Smooth muscle cell (in vitro differentiated cells): Measurements from ENCODE around the gene FKBP2. TPM values are rescaled to one million over a fixed set of nuclear protein-coding genes. Genes with fewer than 3 reads are reported as not detected.

Source experiments
- DNase-seq: peaks from one replicate; lab custom pipeline; 2025; ENCODE audit not compliant: unreplicated experiment; lab: John Stamatoyannopoulos, UW
- H2AFZ ChIP-seq: fragments of 200-600 bp; sonication (generic); 2 replicates; pipeline ENCODE4 v1.6.0; 2016; ENCODE audit warnings: antibody characterized with exemption, low read depth, mild to moderate bottlenecking
- H3F3A ChIP-seq: fragments of 200-600 bp; sonication (generic); 2 replicates; pipeline ENCODE4 v1.6.0; 2017; ENCODE audit warnings: antibody characterized with exemption, low read depth
- H3K27ac ChIP-seq: fragments of 200-600 bp; sonication (generic); 2 replicates; pipeline ENCODE4 v1.5.1; 2016; ENCODE audit warnings: low read depth, mild to moderate bottlenecking
- H3K27me3 ChIP-seq: fragments of 200-600 bp; sonication (generic); 2 replicates; pipeline ENCODE4 v1.6.1; 2016; ENCODE audit warnings: low read depth, mild to moderate bottlenecking
- H3K36me3 ChIP-seq: fragments of 200-600 bp; sonication (generic); 2 replicates; pipeline ENCODE4 v1.5.1; 2016; ENCODE audit warnings: low read depth
- H3K4me1 ChIP-seq: fragments of 200-600 bp; sonication (generic); 2 replicates; pipeline ENCODE4 v1.5.1; 2016; ENCODE audit warnings: low read depth
- H3K4me2 ChIP-seq: fragments of 200-600 bp; sonication (generic); 2 replicates; pipeline ENCODE4 v1.6.0; 2016; ENCODE audit warnings: mild to moderate bottlenecking
- H3K4me3 ChIP-seq: fragments of 200-600 bp; sonication (generic); 2 replicates; pipeline ENCODE4 v1.5.1; 2016; ENCODE audit warnings: mild to moderate bottlenecking
- H3K79me2 ChIP-seq: fragments of 200-600 bp; sonication (generic); 2 replicates; pipeline ENCODE4 v1.6.0; 2016; ENCODE audit warnings: low read depth, mild to moderate bottlenecking
- H3K9ac ChIP-seq: fragments of 200-600 bp; sonication (generic); 2 replicates; pipeline ENCODE4 v1.6.0; 2016; ENCODE audit warnings: low read depth
- H3K9me3 ChIP-seq: fragments of 200-600 bp; sonication (generic); replicated peaks from 2 replicates; pipeline ENCODE4 v1.5.1; 2016; ENCODE audit warnings: low read depth
- H4K20me1 ChIP-seq: fragments of 200-600 bp; sonication (generic); 2 replicates; pipeline ENCODE4 v1.6.0; 2016; ENCODE audit warnings: low read depth
- CTCF ChIP-seq: fragments of 200-600 bp; sonication (generic); IDR thresholded peaks from 2 replicates; pipeline ENCODE4 v1.5.1; 2017; ENCODE audit warnings: borderline replicate concordance, mild to moderate bottlenecking, antibody characterized with exemption; ENCODE audit not compliant: insufficient read depth, poor library complexity, severe bottlenecking
- WGBS: methylation state at CpG from one replicate; pipeline ENCODE4 v1.1.7; 2016; ENCODE audit warnings: low lambda C conversion rate; 5-methylcytosine and 5-hydroxymethylcytosine counted together
- polyA plus RNA-seq: library from polyadenylated mRNA; unstranded; fragments of >200 nt; fragmentation: Nextera tagmentation; extraction: Ambion mirVana; gene quantifications from 2 replicates; pipeline ENCODE4 v1.2.1, GENCODE V29; 2016
- total RNA-seq: library from RNA; depleted of rRNA; stranded (reverse); fragments of >200 nt; gene quantifications from 2 replicates; pipeline ENCODE4 v1.2.3, GENCODE V29; 2014

Gene FKBP2
- total and polyA plus RNA-seq, 2 experiments from 2014 or later = 51.3 to 231 TPM

GRCh38 chr11:64211181-64211872 lies 29.6 kb upstream of the FKBP2 start:
- no peak overlapping the region for H3K27ac ChIP-seq
- WGBS = 91% methylated on average over 25 of the region's 30 CpGs

GRCh38 chr11:64216879-64217278 lies 24.0 kb upstream of the FKBP2 start:
- no peak overlapping the region for H3K27ac ChIP-seq
- H2AFZ ChIP-seq = no peak overlapping the region
- no peak overlapping the region for H3K4me3 ChIP-seq
- no peaks in the 10 kb centered on the region for H3K79me2 ChIP-seq
- no peak overlapping the region for H3K4me2 ChIP-seq
- 93% methylated on average over 6 of the region's 6 CpGs for WGBS
- no peaks in the 10 kb centered on the region for H3K36me3 ChIP-seq
- H3F3A ChIP-seq = no peaks in the 10 kb centered on the region
- H3K4me1 ChIP-seq = no peaks in the 10 kb centered on the region
- H4K20me1 ChIP-seq = no peaks in the 10 kb centered on the region
- no peaks in the 10 kb centered on the region for H3K9me3 ChIP-seq
- no peak overlapping the region for H3K9ac ChIP-seq
- H3K27me3 ChIP-seq = no peaks in the 10 kb centered on the region
- no peak for TF ChIP-seq CTCF
- DNase-seq = no peak

More at GRCh38 chr11:64211181-64211872, 29.6 kb upstream of the FKBP2 start:
- Histone ChIP-seq H3K4me1 (no peaks in the 10 kb centered on the region), H3K4me2 (no peak overlapping the region), H3K36me3 (no peaks in the 10 kb centered on the region), H3F3A (no peaks in the 10 kb centered on the region), H3K9ac (no peak overlapping the region), H3K9me3 (no peaks in the 10 kb centered on the region), H3K79me2 (no peaks in the 10 kb centered on the region), H2AFZ (no peak overlapping the region), H4K20me1 (no peaks in the 10 kb centered on the region), H3K27me3 (no peaks in the 10 kb centered on the region), H3K4me3 (no peak overlapping the region)
- no peak for DNase-seq
- TF ChIP-seq CTCF = no peak

- Histone ChIP-seq H3K9ac (no peak overlapping the region), H3K36me3 (no peaks in the 10 kb centered on the region), H3K79me2 (no peaks in the 10 kb centered on the region), H3K27me3 (no peaks in the 10 kb centered on the region), H3F3A (no peaks in the 10 kb centered on the region), H2AFZ (no peak overlapping the region), H4K20me1 (no peaks in the 10 kb centered on the region), H3K9me3 (no peaks in the 10 kb centered on the region), H3K4me2 (no peak overlapping the region), H3K4me3 (no peak overlapping the region), H3K27ac (no peak overlapping the region), H3K4me1 (no peaks in the 10 kb centered on the region)
- no peak for DNase-seq
- no peak for TF ChIP-seq CTCF
- 95% methylated on average over 9 of the region's 11 CpGs for WGBS
These were observed 22.1 kb upstream of the FKBP2 start for GRCh38 chr11:64218628-64219353.
